Measurements from ENCODE around the gene COL4A5. TPM values are rescaled to one million over a fixed set of nuclear protein-coding genes. Genes with fewer than 3 reads are reported as not detected.
A peak's percentile ranks its signal among the peaks of the same experiment; 100 is the strongest.
"Not testable (repeated sequence)": the region's sequence is repeated elsewhere in the genome, so short reads cannot be mapped to it uniquely, and the experiment has no call there.

Gene COL4A5
- total RNA-seq, result 389 to 413 TPM (median 413 TPM) in 3 replicates

DNA sequence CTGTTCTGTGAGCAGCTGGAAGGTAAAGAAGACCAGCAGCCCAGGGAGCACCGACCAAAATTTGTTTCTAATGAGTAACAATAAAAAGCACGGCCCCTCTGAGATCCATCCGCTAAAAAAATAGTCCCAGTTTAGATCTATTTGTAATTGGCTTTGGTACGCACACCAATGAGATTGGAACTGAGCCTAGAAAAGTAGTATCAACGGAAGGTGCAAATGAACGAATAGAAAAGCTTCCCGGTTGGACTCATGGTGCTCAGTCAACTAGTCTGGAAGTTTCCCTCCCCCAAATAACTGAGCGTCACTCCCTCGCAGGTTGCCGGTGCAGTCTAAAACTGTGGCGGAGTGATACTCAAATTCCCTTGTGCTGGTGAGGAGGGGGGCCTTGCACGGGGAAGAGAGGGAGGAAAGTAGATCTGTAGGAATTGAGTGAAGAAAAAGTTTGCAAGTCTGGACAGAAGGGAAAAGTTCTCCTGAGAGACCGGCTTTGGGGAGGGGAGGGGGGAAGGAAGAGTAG is at the start of gene COL4A5:
TSS of gene COL4A5 (plus strand) at position 413 of the 517 bp plus-strand sequence. CDS start 288 bp downstream, outside the sequence.
- Mint-ChIP-seq H3K4me3 (peak within 1 kb of the TSS; percentile 98), H3K27ac (peak within 1 kb of the TSS; percentile 96), H3K4me1 (peaks cover 61% of the 10 kb centered on the region), H3K9me3 (peaks cover under 1% of the 10 kb centered on the region), H3K27me3 (ENCODE audit: low read depth) (no peaks in the 10 kb centered on the region), H3K36me3 (peaks cover 3% of the 10 kb centered on the region)
- no peak for TF ChIP-seq CTCF (IDR thresholded peaks at IDR 0.05; ENCODE audit: unreplicated experiment)
- peak; percentile 51 to 68 for DNase-seq (ENCODE audit: low spot score in 2 of 2, unreplicated experiment in 2 of 2)

GRCh38 chrX:108390976-108391717 is 48.5 kb upstream of the COL4A5 start:
- not testable (repeated sequence) for H3K27me3 Mint-ChIP-seq (ENCODE audit: low read depth); DNase-seq (ENCODE audit: low spot score in 2 of 2, unreplicated experiment in 2 of 2); H3K4me3 Mint-ChIP-seq; H3K27ac Mint-ChIP-seq
- H3K4me1 Mint-ChIP-seq, result peaks cover 14% of the 10 kb centered on the region
- H3K9me3 Mint-ChIP-seq, result peaks cover 38% of the 10 kb centered on the region
- H3K36me3 Mint-ChIP-seq, result peaks cover 47% of the 10 kb centered on the region

- Mint-ChIP-seq H3K27me3 (ENCODE audit: low read depth) (no peaks in the 10 kb centered on the region), H3K27ac (peak overlapping the region; percentile 97), H3K4me1 (peaks cover 62% of the 10 kb centered on the region), H3K36me3 (peaks cover 5% of the 10 kb centered on the region), H3K9me3 (no peaks in the 10 kb centered on the region), H3K4me3 (no peak overlapping the region)
- TF ChIP-seq CTCF (IDR thresholded peaks at IDR 0.05; ENCODE audit: unreplicated experiment), result no peak
- peak in 1 of 2 experiments; percentile 42 for DNase-seq (ENCODE audit: low spot score in 2 of 2, unreplicated experiment in 2 of 2)
Observed at GRCh38 chrX:108396188-108396891, 43.3 kb upstream of the COL4A5 start.

GRCh38 chrX:108396986-108397385 is 42.7 kb upstream of the COL4A5 start:
- H3K4me3 Mint-ChIP-seq, result no peak overlapping the region
- peaks cover 5% of the 10 kb centered on the region for H3K36me3 Mint-ChIP-seq
- H3K27ac Mint-ChIP-seq, result peak overlapping the region; percentile 97
- DNase-seq (ENCODE audit: low spot score in 2 of 2, unreplicated experiment in 2 of 2), result no peak
- H3K4me1 Mint-ChIP-seq, result peaks cover 68% of the 10 kb centered on the region
- H3K9me3 Mint-ChIP-seq, result no peaks in the 10 kb centered on the region
- H3K27me3 Mint-ChIP-seq (ENCODE audit: low read depth), result no peaks in the 10 kb centered on the region
- TF ChIP-seq CTCF (IDR thresholded peaks at IDR 0.05; ENCODE audit: unreplicated experiment), result no peak

GRCh38 chrX:108397627-108398391 is 41.8 kb upstream of the COL4A5 start:
- no peak for DNase-seq (ENCODE audit: low spot score in 2 of 2, unreplicated experiment in 2 of 2)
- H3K9me3 Mint-ChIP-seq, result no peaks in the 10 kb centered on the region
- peak overlapping the region; percentile 97 for H3K27ac Mint-ChIP-seq
- peaks cover 70% of the 10 kb centered on the region for H3K4me1 Mint-ChIP-seq
- H3K4me3 Mint-ChIP-seq, result no peak overlapping the region
- no peaks in the 10 kb centered on the region for H3K27me3 Mint-ChIP-seq (ENCODE audit: low read depth)
- no peak for TF ChIP-seq CTCF (IDR thresholded peaks at IDR 0.05; ENCODE audit: unreplicated experiment)
- H3K36me3 Mint-ChIP-seq, result peaks cover 2% of the 10 kb centered on the region

Data from mesothelial cell of epicardium (in vitro differentiated cells).